GM19324 (cell line): ENCODE results near the gene NT5C2.

Experiments used
- ATAC-seq: cut with Tn5 transposase; IDR thresholded peaks from one replicate; pipeline ENCODE4 v1.9.1; 2021; ENCODE audit warnings: mild to moderate bottlenecking, moderate library complexity; ENCODE audit not compliant: unreplicated experiment, low FRiP score

The NT5C2 gene

DNA sequence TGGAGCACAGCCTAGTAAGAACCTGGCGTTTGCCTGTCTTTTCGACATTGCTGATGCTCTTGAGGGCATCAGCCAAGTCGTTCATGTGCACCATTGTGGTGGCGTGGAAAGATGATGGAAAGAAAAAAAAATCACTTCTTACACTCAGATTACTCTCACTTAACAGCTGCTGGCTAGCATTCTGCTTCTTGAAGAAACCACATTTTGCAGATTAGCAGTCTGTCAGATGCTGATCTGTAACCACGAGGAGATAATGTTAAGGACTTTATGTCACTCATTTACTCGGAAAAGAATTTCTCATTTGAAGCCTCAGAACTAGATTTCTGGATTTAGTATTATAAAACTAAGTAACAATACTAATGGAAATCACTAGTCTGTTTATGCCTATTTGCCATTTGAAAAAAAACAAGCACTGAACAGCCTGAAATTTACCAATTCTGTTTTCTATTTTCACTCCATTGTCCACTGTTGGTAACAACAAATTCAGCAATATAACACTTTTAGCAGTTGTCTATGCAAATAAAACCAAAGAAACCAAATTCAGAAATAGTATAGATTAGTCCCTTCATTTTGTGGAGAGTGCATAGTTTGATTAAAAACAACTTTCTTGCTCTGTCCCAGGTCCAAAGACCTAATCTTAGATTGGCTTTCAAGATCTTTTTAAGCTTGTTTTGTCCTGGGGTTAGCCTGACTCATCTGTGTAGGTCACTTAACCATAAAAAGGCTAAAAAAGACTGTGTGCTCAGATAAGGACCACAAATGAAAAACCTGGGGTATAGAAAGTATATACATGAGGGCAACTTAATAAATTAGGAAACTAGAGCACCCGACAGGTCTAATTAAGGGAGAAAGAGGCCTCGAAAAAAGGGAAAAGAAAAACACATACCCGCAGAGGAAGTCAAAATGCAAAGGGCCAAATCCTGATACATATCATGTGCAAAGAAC lies 67.5 kb downstream of the NT5C2 start:
- ATAC-seq, result peak; percentile 62

DNA sequence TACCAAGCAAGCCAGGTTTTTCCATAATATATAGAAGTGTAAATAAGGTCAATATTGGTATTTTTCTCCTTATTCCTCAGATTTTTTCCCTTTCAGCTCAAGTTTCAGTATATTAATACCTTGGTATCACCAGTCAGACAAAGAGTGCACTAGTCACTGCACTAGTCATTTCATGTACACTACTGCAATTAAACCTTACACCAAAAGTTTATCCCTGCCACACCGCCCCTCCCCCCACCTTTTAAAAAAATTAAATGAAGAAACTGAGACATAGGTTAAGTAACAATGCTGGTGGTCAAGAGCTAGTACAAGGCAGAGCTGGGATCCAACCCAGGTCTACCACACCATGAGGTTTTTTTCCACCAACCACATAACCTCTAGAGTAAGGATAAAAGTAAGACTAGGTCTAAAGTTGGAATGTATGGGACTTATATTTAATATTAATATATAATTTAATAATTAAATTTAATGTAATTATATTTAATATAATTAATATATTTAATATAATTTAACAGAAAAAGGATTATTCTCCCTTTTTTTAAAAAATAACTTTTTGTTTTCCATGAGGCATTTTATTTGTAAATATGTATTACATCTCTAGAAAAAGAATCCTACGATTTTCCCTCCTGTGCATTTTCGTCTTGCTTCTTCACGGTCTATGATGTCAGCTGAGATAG lies 68.5 kb downstream of the NT5C2 start:
- ATAC-seq, result no peak

DNA sequence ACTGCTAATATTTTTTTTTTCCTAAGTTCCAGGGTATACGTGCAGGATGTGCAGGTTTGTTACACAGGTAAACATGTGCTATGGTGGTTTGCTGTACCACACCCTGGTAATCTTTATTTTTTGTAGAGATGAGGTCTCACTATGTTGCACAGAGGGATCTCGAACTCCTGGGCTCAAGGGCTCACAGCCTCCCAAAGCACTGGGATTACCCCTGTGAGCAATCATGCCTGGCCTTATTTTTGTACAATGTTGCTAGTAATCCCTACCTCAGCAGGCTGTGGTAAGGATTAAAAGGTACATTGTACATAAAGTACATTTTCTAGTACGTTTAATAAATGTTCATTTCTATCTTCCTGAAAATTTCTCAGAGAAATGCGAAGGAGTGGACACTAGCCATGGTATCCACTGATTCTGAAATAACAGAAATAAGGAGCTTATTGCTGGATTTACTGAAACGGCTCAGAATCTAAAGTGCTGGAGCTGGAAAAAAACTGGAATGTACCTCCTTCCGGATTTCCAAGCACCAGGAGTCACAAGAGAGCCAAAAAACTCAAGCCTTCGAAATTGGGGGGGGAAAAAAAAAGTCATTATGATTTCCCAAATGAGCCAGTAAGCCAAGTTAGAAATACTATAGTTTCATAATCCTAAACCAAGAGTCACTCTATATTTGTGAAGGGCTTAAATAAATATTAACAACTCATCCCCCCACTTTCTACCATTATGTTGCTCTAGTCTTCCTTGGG lies 69.6 kb downstream of the NT5C2 start:
- no peak for ATAC-seq

DNA sequence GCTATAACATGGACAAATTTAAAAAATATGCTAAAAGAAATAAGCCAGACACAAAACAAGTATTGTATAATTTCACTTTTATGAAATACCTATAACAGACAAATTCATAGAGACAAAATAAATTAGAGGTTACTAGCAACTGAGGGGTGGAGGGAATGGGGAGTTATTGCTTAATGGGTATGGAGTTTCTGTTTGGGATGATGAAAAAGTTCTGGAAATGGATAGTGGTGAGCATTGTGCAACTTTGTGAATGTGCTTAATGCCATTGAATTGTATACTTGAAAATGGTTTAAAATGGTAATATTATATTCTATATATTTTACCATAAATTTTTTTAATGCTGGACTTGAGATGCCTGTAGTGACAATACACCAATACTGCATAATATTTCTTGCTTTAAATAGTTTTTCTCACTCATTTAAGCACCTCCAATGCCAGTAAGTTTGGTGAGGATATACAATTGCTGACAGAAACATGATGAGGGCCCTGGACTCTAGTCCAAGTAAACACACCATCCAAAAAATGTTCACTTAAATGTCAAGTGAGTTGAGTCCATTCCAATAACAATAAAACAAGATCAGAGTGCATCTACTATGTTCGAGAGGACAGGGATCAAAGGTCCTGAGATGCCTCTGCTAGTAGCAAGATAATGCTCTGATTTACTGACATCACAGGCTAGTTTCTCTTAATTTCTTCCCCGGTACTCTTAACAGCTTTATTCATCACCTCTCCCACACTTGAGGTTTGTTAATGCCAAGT lies 71.9 kb downstream of the NT5C2 start:
- no peak for ATAC-seq

DNA sequence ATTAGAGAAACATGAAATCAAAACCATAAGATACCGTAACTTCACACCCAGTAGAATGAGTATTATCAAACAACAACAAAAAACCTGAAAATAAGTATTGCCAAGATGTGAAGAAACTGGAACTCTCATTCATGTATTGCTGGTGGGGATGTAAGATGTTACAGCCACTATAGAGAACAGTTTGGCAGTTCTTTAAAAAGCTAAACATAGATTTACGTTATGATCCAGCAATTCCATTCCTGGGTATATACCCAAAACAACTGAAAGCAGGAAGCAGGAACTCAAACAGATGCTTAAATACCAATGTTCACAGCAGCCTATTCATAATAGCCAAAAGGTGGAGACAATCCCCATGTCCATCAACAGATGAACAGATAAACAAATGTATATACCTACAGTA lies 72.5 kb downstream of the NT5C2 start:
- ATAC-seq, result no peak

DNA sequence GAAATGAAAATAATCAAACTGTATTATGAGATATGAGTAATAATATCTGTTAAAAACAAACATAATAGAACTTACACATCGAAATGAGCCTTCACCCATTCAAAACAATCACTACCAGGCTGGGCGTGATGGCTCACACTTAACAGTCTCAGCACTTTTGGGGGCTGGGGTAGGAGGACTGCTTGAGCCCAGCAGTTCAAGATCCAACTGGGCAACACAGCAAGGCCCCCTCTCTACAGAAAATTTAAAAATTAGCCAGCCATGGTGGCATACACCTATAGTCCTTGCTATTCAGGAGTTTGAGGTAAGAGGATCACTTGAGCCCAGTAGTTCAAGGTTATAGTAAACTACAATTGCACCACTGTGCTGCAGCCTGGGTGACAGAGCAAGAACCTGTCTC lies 75.8 kb downstream of the NT5C2 start:
- no peak for ATAC-seq

DNA sequence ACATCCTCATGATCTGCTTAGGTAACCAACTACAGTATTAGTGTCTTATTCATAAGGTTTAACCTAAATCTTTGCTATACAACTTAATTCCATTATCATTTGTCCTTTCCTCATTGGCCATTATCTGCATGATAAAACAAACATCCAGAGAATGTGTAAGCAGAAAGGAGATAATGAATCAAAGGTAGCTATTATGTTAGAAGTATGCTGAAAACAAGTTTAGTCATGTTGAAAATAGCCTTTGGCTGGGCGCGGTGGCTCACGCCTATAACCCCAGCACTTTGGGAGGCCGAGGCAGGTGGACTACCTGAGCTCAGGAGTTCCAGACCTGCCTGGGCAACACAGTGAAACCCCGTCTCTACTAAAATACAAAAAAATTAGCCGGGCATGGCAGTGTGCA lies 78.2 kb downstream of the NT5C2 start:
- ATAC-seq, result no peak

DNA sequence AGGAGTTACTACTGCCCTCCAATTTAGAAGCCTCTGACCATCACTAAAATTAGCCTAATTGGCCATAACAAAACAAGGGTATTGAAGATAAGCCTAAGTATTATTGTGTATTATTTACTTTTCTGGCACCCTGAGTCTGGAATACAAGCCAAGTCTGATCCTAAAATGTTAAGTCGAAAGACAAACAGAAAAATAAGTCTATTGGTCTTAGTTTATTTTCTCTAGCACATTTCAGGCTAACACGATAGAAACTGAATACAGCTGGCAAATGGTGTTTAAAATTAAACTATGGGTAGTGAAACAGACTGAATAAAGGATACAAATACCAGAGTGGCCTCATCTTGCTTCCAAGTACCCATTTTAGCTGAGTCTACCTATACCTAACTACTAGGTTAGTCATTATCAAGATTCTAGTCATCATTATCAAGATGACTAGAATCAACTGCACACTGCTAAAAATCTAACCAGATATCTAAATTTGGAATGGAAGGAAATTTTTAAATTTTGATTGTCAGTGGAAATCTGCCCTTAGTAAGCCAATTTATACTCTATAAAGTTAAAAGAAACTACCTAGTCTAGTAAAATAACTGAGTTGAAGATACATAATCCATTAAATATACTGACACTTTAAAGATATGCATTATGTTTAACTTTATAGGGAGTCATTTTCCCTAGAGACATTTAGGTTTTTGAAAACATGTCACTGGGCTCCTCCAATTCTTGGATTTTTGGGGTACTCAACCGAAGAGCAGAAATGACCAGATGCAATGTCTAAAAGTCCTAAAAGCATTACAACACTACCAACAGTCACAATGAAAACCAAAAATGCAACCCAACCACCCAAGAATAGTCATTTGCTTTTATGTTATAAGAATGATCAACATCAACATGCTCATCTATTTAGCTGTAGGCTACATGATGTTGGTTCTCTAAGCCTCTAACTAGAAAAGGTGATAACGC lies 80.9 kb downstream of the NT5C2 start:
- peak; percentile 51 for ATAC-seq

DNA sequence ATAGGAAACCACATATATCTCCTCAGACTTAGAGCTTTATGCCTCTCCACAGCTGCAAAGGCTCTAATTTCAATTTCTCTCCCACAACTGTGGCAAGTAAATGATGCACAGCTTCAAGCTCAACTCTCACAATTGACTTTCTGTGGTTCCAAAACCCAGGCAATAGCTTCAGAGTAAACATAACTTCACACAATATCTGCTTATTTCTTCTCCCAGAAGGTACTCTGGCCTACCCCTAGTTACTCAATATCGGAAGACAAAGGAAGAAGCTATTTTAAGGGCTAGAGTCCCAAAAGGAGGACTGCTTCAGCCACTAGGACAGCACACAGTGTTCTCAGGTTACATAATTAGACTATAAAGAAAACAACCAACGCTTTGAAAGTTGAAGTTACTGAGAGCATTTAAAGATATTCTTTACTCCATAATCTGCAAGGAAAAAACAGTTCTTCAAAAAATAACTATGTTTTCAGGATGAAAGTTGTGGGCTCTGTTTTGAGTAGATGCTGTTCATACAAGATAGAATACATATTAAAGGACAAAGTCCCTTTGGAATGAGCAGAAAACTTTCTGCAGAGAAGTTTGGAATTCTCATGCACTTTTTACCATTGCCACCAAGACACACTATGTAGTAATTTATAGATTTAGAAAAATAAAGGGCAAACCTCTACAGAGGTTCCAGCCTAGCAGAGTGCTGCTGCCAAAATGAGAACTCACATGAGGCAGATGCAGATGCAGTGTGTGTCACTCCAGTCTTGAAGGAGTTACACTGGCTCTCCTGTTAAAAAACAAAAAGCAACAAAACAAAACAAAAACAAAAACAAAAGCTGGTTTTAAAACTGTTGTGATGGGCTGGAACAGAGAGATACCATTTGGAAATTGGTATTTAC lies 81.8 kb downstream of the NT5C2 start:
- ATAC-seq, result peak; percentile 42

DNA sequence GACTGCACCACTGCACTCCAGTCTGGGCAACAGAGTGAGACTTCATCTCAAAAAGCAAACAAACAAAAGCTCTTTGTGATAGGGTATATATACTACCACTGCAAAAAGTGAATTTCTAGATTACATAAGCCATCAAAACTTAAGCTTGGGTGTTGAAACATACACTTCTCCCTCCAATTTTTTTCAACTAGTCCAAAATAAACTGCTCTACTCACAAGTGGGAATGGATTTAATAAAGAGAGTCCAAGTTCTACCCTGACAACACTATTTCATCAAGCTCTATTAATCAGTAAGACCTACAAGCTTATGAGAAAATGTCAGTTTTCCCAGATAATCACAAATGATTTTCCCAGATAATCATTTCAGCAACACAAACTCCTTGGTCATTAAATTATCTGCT lies 82.7 kb downstream of the NT5C2 start:
- ATAC-seq, result no peak

DNA sequence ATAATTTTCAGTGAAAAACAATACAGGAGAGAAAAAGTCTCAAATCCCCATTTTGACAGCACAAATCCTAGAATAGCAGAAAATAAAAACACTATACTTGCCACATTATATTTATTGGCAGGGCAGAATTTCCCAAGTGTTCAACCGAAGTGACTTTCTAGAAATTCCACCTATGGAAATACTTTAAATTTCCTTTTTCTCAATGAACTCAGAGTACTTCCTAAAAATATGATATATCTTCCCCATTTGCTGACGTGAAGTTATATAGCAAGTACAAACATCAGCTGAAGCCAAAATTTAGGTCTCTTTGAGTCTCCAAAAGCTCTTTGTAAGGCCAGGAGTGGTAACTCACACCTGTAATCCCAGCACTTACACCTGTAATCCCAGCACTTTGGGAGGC lies 83.3 kb downstream of the NT5C2 start:
- no peak for ATAC-seq

DNA sequence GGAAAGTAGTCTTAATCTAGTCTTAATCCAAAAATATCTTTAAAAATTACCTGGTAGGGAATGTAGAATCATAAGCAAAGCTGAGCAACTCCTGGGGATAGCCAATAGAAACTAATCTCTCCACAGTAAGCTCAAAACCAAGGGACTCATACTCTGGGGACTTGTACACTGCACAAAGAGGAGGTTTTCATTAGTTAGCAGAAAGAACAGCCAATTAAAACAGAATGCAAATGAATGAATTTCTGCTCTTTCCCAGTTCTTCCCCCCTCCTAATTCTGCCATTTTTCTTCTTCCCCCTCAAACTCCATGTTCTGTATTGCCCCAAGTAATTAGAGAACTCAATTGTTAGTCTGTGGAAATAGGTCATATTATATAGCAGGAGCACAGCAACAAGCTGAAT lies 86.5 kb downstream of the NT5C2 start:
- no peak for ATAC-seq

DNA sequence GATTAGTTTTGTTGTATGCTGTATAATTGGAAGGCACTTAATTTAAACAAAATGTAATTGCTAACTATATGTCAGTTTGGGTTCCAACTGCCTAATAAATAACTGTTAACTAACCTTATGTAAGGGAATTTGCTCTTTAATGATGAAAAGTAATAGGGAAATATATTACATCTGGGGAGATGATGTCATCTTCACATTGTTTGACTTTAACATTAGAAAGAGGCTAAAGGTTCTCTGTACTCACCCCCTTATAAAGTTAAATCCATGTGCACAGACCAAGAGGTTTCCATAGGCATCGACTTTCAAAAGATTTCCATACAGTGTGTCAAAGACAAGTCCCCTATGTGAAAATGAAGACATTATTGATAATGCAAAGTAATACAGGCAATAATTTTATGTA lies 87.6 kb downstream of the NT5C2 start:
- no peak for ATAC-seq

DNA sequence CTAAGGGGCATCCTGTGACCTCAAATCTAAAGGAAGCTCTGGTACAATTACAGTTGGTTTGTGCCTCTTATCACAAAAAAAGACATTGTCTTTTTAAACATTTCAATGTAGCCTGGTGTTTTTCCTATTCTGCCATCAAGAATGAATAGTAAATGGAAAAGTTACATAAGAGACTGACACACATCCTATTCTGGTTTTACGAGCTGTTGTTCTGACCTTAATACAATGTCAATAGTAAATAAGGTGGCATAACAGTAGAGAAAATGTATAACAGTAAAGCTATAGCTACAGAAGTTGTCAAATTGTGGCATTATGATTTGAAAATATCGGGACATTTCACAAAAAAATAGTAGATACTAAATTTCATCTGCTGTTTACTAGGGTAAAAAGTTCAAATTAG lies 88.4 kb downstream of the NT5C2 start:
- ATAC-seq, result no peak

DNA sequence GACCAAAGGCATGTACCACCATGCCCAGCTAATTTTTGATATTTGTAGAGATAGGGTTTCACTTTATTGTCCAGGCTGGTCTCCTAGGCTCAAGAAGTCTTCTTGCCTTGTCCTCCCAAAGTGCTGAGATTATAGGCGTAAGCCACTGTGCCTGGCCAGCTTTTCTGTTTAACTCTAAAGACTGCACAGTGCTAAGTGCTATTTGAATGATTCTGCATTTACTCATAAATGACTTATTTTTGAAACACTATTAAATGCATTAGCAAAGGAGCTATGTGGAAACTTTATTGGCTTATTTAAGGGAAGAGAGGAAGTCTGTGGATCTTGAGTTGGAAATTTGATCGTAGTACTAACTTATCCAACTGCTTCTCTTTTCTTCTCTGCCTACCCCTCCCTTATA lies 89.1 kb downstream of the NT5C2 start:
- ATAC-seq, result no peak

DNA sequence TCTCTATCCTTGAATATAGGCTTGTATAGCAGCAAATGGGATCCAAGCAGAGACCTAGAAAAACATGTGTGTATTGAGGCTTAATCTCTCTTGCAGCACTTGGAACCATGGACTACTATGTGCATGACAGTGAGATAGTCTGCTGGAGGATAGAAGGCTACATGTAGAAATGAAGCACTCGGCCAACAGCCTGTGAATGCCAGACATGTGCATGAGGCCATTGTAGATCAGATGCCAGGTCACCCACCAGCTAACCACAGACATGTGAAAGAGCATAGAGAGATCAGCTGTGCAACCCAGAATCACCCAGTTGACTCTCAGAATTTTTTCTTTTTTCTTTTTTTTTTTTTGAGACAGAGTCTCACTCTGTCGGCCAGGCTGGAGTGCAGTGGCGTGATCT lies 90.9 kb downstream of the NT5C2 start:
- no peak for ATAC-seq

DNA sequence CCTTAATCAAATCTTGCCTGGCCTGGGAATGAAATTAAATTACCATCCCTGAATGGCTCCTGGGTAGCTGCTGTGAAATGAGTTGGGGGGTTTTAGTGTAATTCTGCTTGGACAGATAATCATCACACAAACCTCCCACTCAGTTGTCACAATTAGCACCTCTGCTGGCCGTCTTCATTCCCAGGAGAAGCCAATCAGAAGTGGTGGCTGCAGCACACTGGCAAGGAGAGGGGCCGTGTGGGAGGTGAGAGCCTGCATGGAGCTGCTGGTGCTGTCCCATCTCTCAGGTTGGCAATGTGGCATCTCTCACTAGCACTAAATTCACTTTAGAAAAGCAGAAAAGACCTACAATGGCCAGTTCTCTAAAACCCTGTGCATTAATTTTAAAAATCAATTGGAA lies 92.5 kb downstream of the NT5C2 start:
- no peak for ATAC-seq

DNA sequence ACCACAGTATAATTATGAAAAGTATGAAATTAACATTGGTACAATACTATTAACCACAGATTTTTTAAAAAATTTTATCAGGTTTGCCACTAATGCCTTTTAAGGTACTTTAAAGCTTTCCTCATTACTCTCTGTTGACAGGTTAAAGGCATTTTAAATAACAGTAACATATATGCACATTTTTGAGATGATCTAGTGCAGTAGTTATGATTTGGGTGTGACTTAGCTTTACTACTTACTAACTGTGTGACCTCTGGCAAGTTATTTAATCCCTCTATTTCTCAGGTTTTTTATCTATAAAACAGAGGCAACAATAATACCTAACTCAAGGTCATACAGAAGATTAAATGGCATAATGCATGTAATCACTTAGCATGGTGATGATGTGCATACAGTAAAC lies 94.8 kb downstream of the NT5C2 start:
- ATAC-seq, result no peak
